Measurements from ENCODE around the gene NLRC5. TPM values are rescaled to one million over a fixed set of nuclear protein-coding genes. Genes with fewer than 3 reads are reported as not detected.

NLRC5 gene
- total RNA-seq, 3 donors from 2014 or later (not counting 1 experiment from before 2014, with no cell fraction given) = 320 to 563 (median 535) TPM

DNA sequence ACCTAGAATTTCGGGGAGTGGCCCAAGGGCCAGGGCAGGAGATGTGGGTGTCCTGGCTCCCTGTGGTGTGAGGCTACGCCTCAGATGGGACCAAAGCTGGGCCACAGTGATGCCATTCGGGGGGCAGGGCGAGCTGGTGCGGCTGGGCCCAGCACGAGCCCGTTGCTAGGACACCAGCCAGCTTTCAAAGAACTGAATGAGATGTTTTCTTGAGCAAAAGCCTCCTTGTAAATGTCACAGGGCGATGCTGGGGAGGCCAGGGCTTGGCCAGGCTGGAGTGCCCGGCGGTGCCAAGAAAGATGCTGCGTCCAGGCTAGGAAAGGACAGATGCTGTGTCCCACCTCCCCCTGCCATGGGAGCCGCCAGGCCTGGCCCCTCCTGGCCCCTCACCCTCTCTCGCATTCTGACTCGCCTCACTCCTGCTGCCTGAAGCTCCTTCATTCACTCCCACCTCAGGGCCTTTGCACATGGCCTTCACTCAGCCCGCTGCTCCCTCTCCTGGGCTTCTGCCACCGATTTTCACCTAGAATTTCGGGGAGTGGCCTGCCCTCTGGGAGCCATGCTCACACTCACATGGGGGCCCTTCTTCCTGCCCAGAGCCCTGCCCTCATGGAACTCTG is 142.1 kb downstream of the NLRC5 start:
- Mint-ChIP-seq H3K36me3 (no peaks in the 10 kb centered on the region), H3K9me3 (no peaks in the 10 kb centered on the region), H3K27ac (peak overlapping the region; percentile 74 to 85), H3K4me3 (no peak overlapping the region), H3K27me3 (ENCODE audit: low read depth in 2 of 2) (no peaks in the 10 kb centered on the region), H3K4me1 (peaks cover 32 to 67% of the 10 kb centered on the region in 2 donors)
- TF ChIP-seq, protein P1, sequence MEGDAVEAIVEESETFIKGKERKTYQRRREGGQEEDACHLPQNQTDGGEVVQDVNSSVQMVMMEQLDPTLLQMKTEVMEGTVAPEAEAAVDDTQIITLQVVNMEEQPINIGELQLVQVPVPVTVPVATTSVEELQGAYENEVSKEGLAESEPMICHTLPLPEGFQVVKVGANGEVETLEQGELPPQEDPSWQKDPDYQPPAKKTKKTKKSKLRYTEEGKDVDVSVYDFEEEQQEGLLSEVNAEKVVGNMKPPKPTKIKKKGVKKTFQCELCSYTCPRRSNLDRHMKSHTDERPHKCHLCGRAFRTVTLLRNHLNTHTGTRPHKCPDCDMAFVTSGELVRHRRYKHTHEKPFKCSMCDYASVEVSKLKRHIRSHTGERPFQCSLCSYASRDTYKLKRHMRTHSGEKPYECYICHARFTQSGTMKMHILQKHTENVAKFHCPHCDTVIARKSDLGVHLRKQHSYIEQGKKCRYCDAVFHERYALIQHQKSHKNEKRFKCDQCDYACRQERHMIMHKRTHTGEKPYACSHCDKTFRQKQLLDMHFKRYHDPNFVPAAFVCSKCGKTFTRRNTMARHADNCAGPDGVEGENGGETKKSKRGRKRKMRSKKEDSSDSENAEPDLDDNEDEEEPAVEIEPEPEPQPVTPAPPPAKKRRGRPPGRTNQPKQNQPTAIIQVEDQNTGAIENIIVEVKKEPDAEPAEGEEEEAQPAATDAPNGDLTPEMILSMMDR (IDR thresholded peaks at IDR 0.05) = no peak
- peaks cover 93% of the 10 kb centered on the region for H3K4me1 ChIP-seq (ENCODE audit: control insufficient read depth, insufficient read depth, low read length)
- 85% methylated on average over 17 of the region's 17 CpGs for WGBS (ENCODE audit: insufficient coverage)
- H3K9me3 ChIP-seq (ENCODE audit: control insufficient read depth, insufficient read depth, low read length) = no peaks in the 10 kb centered on the region
- no peak overlapping the region for H3K4me3 ChIP-seq (ENCODE audit: low read length)
- no peak overlapping the region for H3K27ac ChIP-seq (ENCODE audit: low read length)
- ATAC-seq (no peak), DNase-seq (peak in 1 of 2 donors; percentile 34)
- intact Hi-C loops (cut with micrococcal nuclease) = no loop called here
- H3K27me3 ChIP-seq (ENCODE audit: control insufficient read depth, insufficient read depth, low read length) = no peaks in the 10 kb centered on the region
- H3K36me3 ChIP-seq (ENCODE audit: control insufficient read depth, insufficient read depth, low read length) = no peaks in the 10 kb centered on the region

DNA sequence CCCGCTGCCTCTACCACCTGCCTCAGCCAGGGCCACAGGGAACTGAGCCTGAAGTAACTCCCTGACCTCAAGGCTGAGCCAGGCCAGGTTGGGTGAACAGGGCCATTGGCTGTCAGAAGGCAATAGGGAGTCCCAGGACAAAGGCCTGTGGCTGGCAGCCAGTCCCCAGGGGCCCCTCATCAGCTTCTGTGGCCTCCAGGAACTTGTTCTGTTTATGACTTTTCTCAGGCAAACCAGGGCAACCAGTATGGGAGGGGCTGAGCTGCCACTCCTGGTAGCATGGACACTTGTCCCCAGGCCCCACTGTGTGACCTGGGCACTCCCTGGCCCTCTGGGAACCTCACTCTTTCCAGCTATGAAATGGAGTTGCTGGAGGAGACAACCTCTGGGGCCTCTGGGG is 143.1 kb downstream of the NLRC5 start:
- WGBS (ENCODE audit: insufficient coverage) = 95% methylated on average over 1 of the region's 1 CpG
- H3K4me3 Mint-ChIP-seq = no peak overlapping the region
- TF ChIP-seq, protein P1 (IDR thresholded peaks at IDR 0.05) = no peak
- intact Hi-C loops (cut with micrococcal nuclease) = no loop called here
- H3K36me3 ChIP-seq (ENCODE audit: control insufficient read depth, insufficient read depth, low read length) = no peaks in the 10 kb centered on the region
- no peaks in the 10 kb centered on the region for H3K9me3 ChIP-seq (ENCODE audit: control insufficient read depth, insufficient read depth, low read length)
- DNase-seq (no peak), ATAC-seq (no peak)
- H3K9me3 Mint-ChIP-seq = no peaks in the 10 kb centered on the region
- H3K4me1 ChIP-seq (ENCODE audit: control insufficient read depth, insufficient read depth, low read length) = peaks cover 93% of the 10 kb centered on the region
- H3K27me3 Mint-ChIP-seq (ENCODE audit: low read depth in 2 of 2) = no peaks in the 10 kb centered on the region
- no peaks in the 10 kb centered on the region for H3K27me3 ChIP-seq (ENCODE audit: control insufficient read depth, insufficient read depth, low read length)
- peak overlapping the region; percentile 74 to 85 for H3K27ac Mint-ChIP-seq
- H3K27ac ChIP-seq (ENCODE audit: low read length) = no peak overlapping the region
- no peaks in the 10 kb centered on the region for H3K36me3 Mint-ChIP-seq
- H3K4me1 Mint-ChIP-seq = peaks cover 23 to 67% of the 10 kb centered on the region in 2 donors
- H3K4me3 ChIP-seq (ENCODE audit: low read length) = no peak overlapping the region

DNA sequence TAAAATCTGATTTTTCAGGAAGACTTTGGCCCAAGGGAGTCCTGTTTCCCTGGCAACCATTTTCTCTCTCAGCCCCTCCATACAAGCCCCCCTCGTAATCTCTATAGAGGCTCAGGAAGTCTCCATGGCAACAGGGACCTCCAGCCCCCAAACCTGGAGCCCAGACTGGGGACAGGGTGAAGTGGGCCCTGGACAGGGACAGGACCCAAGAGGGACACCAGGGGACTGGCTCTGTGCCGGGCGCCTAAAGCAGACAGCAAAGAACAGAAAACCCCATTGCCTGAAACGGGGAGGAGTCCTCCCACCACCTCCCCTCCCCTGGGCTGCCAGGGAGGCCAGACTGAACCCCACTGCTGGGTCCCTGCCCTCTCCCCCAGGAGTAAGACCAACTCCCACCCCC is 143.7 kb downstream of the NLRC5 start:
- Mint-ChIP-seq H3K9me3 (no peaks in the 10 kb centered on the region), H3K4me1 (peaks cover 19 to 64% of the 10 kb centered on the region in 2 donors), H3K27me3 (ENCODE audit: low read depth in 2 of 2) (no peaks in the 10 kb centered on the region), H3K27ac (peak overlapping the region; percentile 74 to 85), H3K36me3 (no peaks in the 10 kb centered on the region), H3K4me3 (no peak overlapping the region)
- peaks cover 93% of the 10 kb centered on the region for H3K4me1 ChIP-seq (ENCODE audit: control insufficient read depth, insufficient read depth, low read length)
- no peak overlapping the region for H3K27ac ChIP-seq (ENCODE audit: low read length)
- DNase-seq (no peak), ATAC-seq (no peak)
- no peaks in the 10 kb centered on the region for H3K27me3 ChIP-seq (ENCODE audit: control insufficient read depth, insufficient read depth, low read length)
- intact Hi-C loops (cut with micrococcal nuclease) = no loop called here
- H3K9me3 ChIP-seq (ENCODE audit: control insufficient read depth, insufficient read depth, low read length) = no peaks in the 10 kb centered on the region
- TF ChIP-seq, protein P1 (IDR thresholded peaks at IDR 0.05) = no peak
- H3K4me3 ChIP-seq (ENCODE audit: low read length) = no peak overlapping the region
- WGBS (ENCODE audit: insufficient coverage) = 72% methylated on average over 4 of the region's 4 CpGs
- no peaks in the 10 kb centered on the region for H3K36me3 ChIP-seq (ENCODE audit: control insufficient read depth, insufficient read depth, low read length)

Other genes starting within 250 kb of the NLRC5 start
- not detected for gene SLC12A3, start 124.3 kb upstream of the NLRC5 start, total RNA-seq
- gene HERPUD1, start 57.4 kb upstream of the NLRC5 start, total RNA-seq = 100 to 1,000 TPM; 181 to 266 (median 243) TPM
- gene CETP, start 27.6 kb upstream of the NLRC5 start, total RNA-seq = under 1 TPM in 1 of 3 donors, not detected in 2; 0.14 TPM
- 1 to 10 TPM; 2.0 to 2.6 (median 2.4) TPM for gene CPNE2, start 103.0 kb downstream of the NLRC5 start, total RNA-seq
- gene PSME3IP1, start 196.5 kb downstream of the NLRC5 start, total RNA-seq = 100 to 1,000 TPM; 129 to 148 (median 133) TPM
- gene RSPRY1, start 196.8 kb downstream of the NLRC5 start, total RNA-seq = 10 to 100 TPM; 22.6 to 26.6 (median 23.4) TPM

Data from natural killer cell (primary cell).